ENCODE data around the gene ATP13A5. TPM values are rescaled to one million over a fixed set of nuclear protein-coding genes. Genes with fewer than 3 reads are reported as not detected.

Gene ATP13A5
- total and polyA plus RNA-seq, 2 experiments from 2014 or later, result not detected

GRCh38 chr3:193375614-193376013, 2.9 kb downstream of the ATP13A5 start:
- in situ Hi-C loops (cut with MboI), result no loop called here
- WGBS, 2 experiments (ENCODE audit: low coverage in 1 of 2, low lambda C conversion rate in 2 of 2, missing lambda C conversion rate in 2 of 2), result 54 to 63% methylated on average over 8 of the region's 8 CpGs

GRCh38 chr3:193372783-193373182, 5.8 kb downstream of the ATP13A5 start:
- no peak overlapping the region for H3K27ac ChIP-seq
- no peaks in the 10 kb centered on the region for H3K9me3 ChIP-seq (ENCODE audit: low read depth)
- no peak overlapping the region for H2AFZ ChIP-seq
- no peaks in the 10 kb centered on the region for H3K36me3 ChIP-seq (ENCODE audit: low read depth)
- H3K4me2 ChIP-seq (ENCODE audit: unreplicated experiment), result no peak overlapping the region
- no peak for DNase-seq
- in situ Hi-C loops (cut with MboI), result no loop called here
- H3K9ac ChIP-seq, result no peak overlapping the region
- no peaks in the 10 kb centered on the region for H3K9me2 ChIP-seq (ENCODE audit: insufficient read depth)
- H3K79me2 ChIP-seq (ENCODE audit: insufficient read depth), result no peaks in the 10 kb centered on the region
- H4K20me1 ChIP-seq (ENCODE audit: insufficient read depth), result no peaks in the 10 kb centered on the region
- TF ChIP-seq EZH2 (IDR thresholded peaks at IDR 0.05; ENCODE audit: insufficient read depth, poor library complexity, severe bottlenecking), result no peak
- no peak overlapping the region for H3K4me3 ChIP-seq
- H3K4me1 ChIP-seq (ENCODE audit: insufficient read depth), result no peaks in the 10 kb centered on the region
- no peaks in the 10 kb centered on the region for H3K27me3 ChIP-seq (replicated peaks; ENCODE audit: insufficient read depth)
- H3F3A ChIP-seq (ENCODE audit: insufficient read depth), result no peaks in the 10 kb centered on the region

More at GRCh38 chr3:193375614-193376013, 2.9 kb downstream of the ATP13A5 start:
- H3K27ac ChIP-seq, result no peak overlapping the region
- no peak overlapping the region for H3K4me3 ChIP-seq
- H3K27me3 ChIP-seq (replicated peaks; ENCODE audit: insufficient read depth), result no peaks in the 10 kb centered on the region
- no peak overlapping the region for H3K4me2 ChIP-seq (ENCODE audit: unreplicated experiment)
- TF ChIP-seq EZH2 (IDR thresholded peaks at IDR 0.05; ENCODE audit: insufficient read depth, poor library complexity, severe bottlenecking), result no peak
- TF ChIP-seq EZH2phosphoT487 (IDR thresholded peaks at IDR 0.05; ENCODE audit: insufficient read depth, low read depth), result no peak
- no peaks in the 10 kb centered on the region for H3K9me2 ChIP-seq (ENCODE audit: insufficient read depth)
- no peaks in the 10 kb centered on the region for H4K20me1 ChIP-seq (ENCODE audit: insufficient read depth)
- H3F3A ChIP-seq (ENCODE audit: insufficient read depth), result no peaks in the 10 kb centered on the region
- H2AFZ ChIP-seq, result no peak overlapping the region
- no peak overlapping the region for H3K9ac ChIP-seq
- H3K36me3 ChIP-seq (ENCODE audit: low read depth), result no peaks in the 10 kb centered on the region
- H3K9me3 ChIP-seq (ENCODE audit: low read depth), result no peaks in the 10 kb centered on the region
- H3K79me2 ChIP-seq (ENCODE audit: insufficient read depth), result no peaks in the 10 kb centered on the region
- no peaks in the 10 kb centered on the region for H3K4me1 ChIP-seq (ENCODE audit: insufficient read depth)
- no peak for DNase-seq

- Histone ChIP-seq H3K79me2 (ENCODE audit: insufficient read depth) (no peaks in the 10 kb centered on the region), H3F3A (ENCODE audit: insufficient read depth) (no peaks in the 10 kb centered on the region), H3K9me2 (ENCODE audit: insufficient read depth) (no peaks in the 10 kb centered on the region), H3K9ac (no peak overlapping the region), H3K27ac (no peak overlapping the region), H3K4me1 (ENCODE audit: insufficient read depth) (no peaks in the 10 kb centered on the region), H3K4me3 (no peak overlapping the region), H3K27me3 (replicated peaks; ENCODE audit: insufficient read depth) (no peaks in the 10 kb centered on the region), H3K36me3 (ENCODE audit: low read depth) (no peaks in the 10 kb centered on the region), H2AFZ (no peak overlapping the region), H3K9me3 (ENCODE audit: low read depth) (no peaks in the 10 kb centered on the region), H3K4me2 (ENCODE audit: unreplicated experiment) (no peak overlapping the region), H4K20me1 (ENCODE audit: insufficient read depth) (no peaks in the 10 kb centered on the region)
- no peak for DNase-seq
- no peak for TF ChIP-seq EZH2 (IDR thresholded peaks at IDR 0.05; ENCODE audit: insufficient read depth, poor library complexity, severe bottlenecking)
- no peak for TF ChIP-seq EZH2phosphoT487 (IDR thresholded peaks at IDR 0.05; ENCODE audit: insufficient read depth, low read depth)
- 2 to 8% methylated on average over 1 of the region's 1 CpG for WGBS, 2 experiments (ENCODE audit: low coverage in 1 of 2, low lambda C conversion rate in 2 of 2, missing lambda C conversion rate in 2 of 2)
- in situ Hi-C loops (cut with MboI), result no loop called here
These were observed 10.7 kb downstream of the ATP13A5 start for GRCh38 chr3:193367868-193368267.

- Histone ChIP-seq H3K4me1 (ENCODE audit: insufficient read depth) (no peaks in the 10 kb centered on the region), H3K9me2 (ENCODE audit: insufficient read depth) (no peaks in the 10 kb centered on the region), H3K4me3 (no peak overlapping the region), H3K4me2 (ENCODE audit: unreplicated experiment) (no peak overlapping the region), H3K9me3 (ENCODE audit: low read depth) (no peaks in the 10 kb centered on the region), H3K36me3 (ENCODE audit: low read depth) (no peaks in the 10 kb centered on the region), H3K9ac (no peak overlapping the region), H3K79me2 (ENCODE audit: insufficient read depth) (no peaks in the 10 kb centered on the region), H3K27me3 (replicated peaks; ENCODE audit: insufficient read depth) (no peaks in the 10 kb centered on the region), H4K20me1 (ENCODE audit: insufficient read depth) (no peaks in the 10 kb centered on the region), H3K27ac (no peak overlapping the region), H3F3A (ENCODE audit: insufficient read depth) (no peaks in the 10 kb centered on the region), H2AFZ (no peak overlapping the region)
- in situ Hi-C loops (cut with MboI), result no loop called here
- no peak for TF ChIP-seq EZH2phosphoT487 (IDR thresholded peaks at IDR 0.05; ENCODE audit: insufficient read depth, low read depth)
- WGBS, 2 experiments (ENCODE audit: low coverage in 1 of 2, low lambda C conversion rate in 2 of 2, missing lambda C conversion rate in 2 of 2), result 16 to 23% methylated on average over 3 of the region's 3 CpGs
- DNase-seq, result no peak
These were observed 21.3 kb downstream of the ATP13A5 start for GRCh38 chr3:193357291-193357690.

- Histone ChIP-seq H3K9me3 (ENCODE audit: low read depth) (no peaks in the 10 kb centered on the region), H3K4me2 (ENCODE audit: unreplicated experiment) (no peak overlapping the region), H3K4me1 (ENCODE audit: insufficient read depth) (no peaks in the 10 kb centered on the region), H3K27ac (no peak overlapping the region), H3K4me3 (no peak overlapping the region), H4K20me1 (ENCODE audit: insufficient read depth) (no peaks in the 10 kb centered on the region), H3K9me2 (ENCODE audit: insufficient read depth) (no peaks in the 10 kb centered on the region), H3K36me3 (ENCODE audit: low read depth) (no peaks in the 10 kb centered on the region), H3K79me2 (ENCODE audit: insufficient read depth) (no peaks in the 10 kb centered on the region), H3F3A (ENCODE audit: insufficient read depth) (no peaks in the 10 kb centered on the region), H2AFZ (no peak overlapping the region), H3K27me3 (replicated peaks; ENCODE audit: insufficient read depth) (no peaks in the 10 kb centered on the region), H3K9ac (no peak overlapping the region)
- TF ChIP-seq EZH2phosphoT487 (IDR thresholded peaks at IDR 0.05; ENCODE audit: insufficient read depth, low read depth), result no peak
- no peak for TF ChIP-seq EZH2 (IDR thresholded peaks at IDR 0.05; ENCODE audit: insufficient read depth, poor library complexity, severe bottlenecking)
- 20 to 26% methylated on average over 5 of the region's 5 CpGs for WGBS, 2 experiments (ENCODE audit: low coverage in 1 of 2, low lambda C conversion rate in 2 of 2, missing lambda C conversion rate in 2 of 2)
- in situ Hi-C loops (cut with MboI), result no loop called here
- no peak for DNase-seq
These were observed 24.1 kb downstream of the ATP13A5 start for GRCh38 chr3:193354423-193354822.
